HEK293 (cell line): ENCODE results near the gene IMMP2L.
A peak's percentile ranks its signal among the peaks of the same experiment; 100 is the strongest.

Experiments
- AEBP2 ChIP-seq: fragments of 450-650 bp; formaldehyde crosslinking; IDR thresholded peaks from 2 replicates; pipeline ENCODE4 v1.5.1; 2016; ENCODE audit warnings: missing biosample characterization, missing genetic modification characterization, borderline replicate concordance
- GLI4 ChIP-seq: fragments of 450-650 bp; formaldehyde crosslinking; IDR thresholded peaks from 2 replicates; pipeline ENCODE4 v1.5.1; 2016; ENCODE audit warnings: missing biosample characterization, missing genetic modification characterization
- HOXC10 ChIP-seq: sonication (generic); formaldehyde crosslinking; IDR thresholded peaks from 2 replicates; pipeline ENCODE4 v1.8.1; 2023; ENCODE audit warnings: mild to moderate bottlenecking, missing genetic modification reagents
- PRDM1 ChIP-seq: fragments of 450-650 bp; formaldehyde crosslinking; IDR thresholded peaks from 2 replicates; pipeline ENCODE4; 2016; ENCODE audit warnings: missing biosample characterization, missing genetic modification characterization
- REST ChIP-seq: fragments of 450-650 bp; formaldehyde crosslinking; IDR thresholded peaks from 2 replicates; pipeline ENCODE4 v1.5.1; 2016; ENCODE audit warnings: missing biosample characterization, missing genetic modification characterization
- TSHZ1 ChIP-seq: fragments of 450-650 bp; formaldehyde crosslinking; IDR thresholded peaks from 2 replicates; pipeline ENCODE4 v1.5.1; 2016; ENCODE audit warnings: missing biosample characterization, missing genetic modification characterization, borderline replicate concordance
- ZBTB6 ChIP-seq: fragments of 450-650 bp; formaldehyde crosslinking; IDR thresholded peaks from 2 replicates; pipeline ENCODE4 v1.5.1; 2017; ENCODE audit warnings: missing biosample characterization, missing genetic modification characterization
- ZFP69B ChIP-seq: fragments of 450-650 bp; formaldehyde crosslinking; IDR thresholded peaks from 2 replicates; pipeline ENCODE4 v1.5.1; 2016; ENCODE audit warnings: missing biosample characterization, missing genetic modification characterization
- ZIC2 ChIP-seq: fragments of 450-650 bp; formaldehyde crosslinking; IDR thresholded peaks from 2 replicates; pipeline ENCODE4 v1.5.1; 2016; ENCODE audit warnings: missing biosample characterization, missing genetic modification characterization
- ZNF133 ChIP-seq: fragments of 450-650 bp; formaldehyde crosslinking; IDR thresholded peaks from 2 replicates; pipeline ENCODE4 v1.5.1; 2016; ENCODE audit warnings: missing biosample characterization, missing genetic modification characterization
- ZNF140 ChIP-seq: fragments of 450-650 bp; formaldehyde crosslinking; IDR thresholded peaks from 2 replicates; pipeline ENCODE4 v1.5.1; 2016; ENCODE audit warnings: missing biosample characterization, missing genetic modification characterization
- ZNF146 ChIP-seq: fragments of 450-650 bp; formaldehyde crosslinking; IDR thresholded peaks from 2 replicates; pipeline ENCODE4 v1.5.1; 2016; ENCODE audit warnings: missing biosample characterization, missing genetic modification characterization
- ZNF16 ChIP-seq: fragments of 450-650 bp; formaldehyde crosslinking; IDR thresholded peaks from 2 replicates; pipeline ENCODE4 v1.5.1; 2016; ENCODE audit warnings: low read depth, missing biosample characterization, missing genetic modification characterization
- ZNF223 ChIP-seq: fragments of 450-650 bp; formaldehyde crosslinking; IDR thresholded peaks from 2 replicates; pipeline ENCODE4 v1.5.1; 2016; ENCODE audit warnings: missing biosample characterization, missing genetic modification characterization
- ZNF23 ChIP-seq: fragments of 450-650 bp; formaldehyde crosslinking; IDR thresholded peaks from 2 replicates; pipeline ENCODE4 v1.5.1; 2016; ENCODE audit warnings: missing biosample characterization, missing genetic modification characterization, borderline replicate concordance
- ZNF280C ChIP-seq: fragments of 450-650 bp; formaldehyde crosslinking; IDR thresholded peaks from 2 replicates; pipeline ENCODE4 v1.5.1; 2016; ENCODE audit warnings: missing biosample characterization, missing genetic modification characterization
- ZNF280D ChIP-seq: fragments of 450-650 bp; formaldehyde crosslinking; IDR thresholded peaks from 2 replicates; pipeline ENCODE4 v1.5.1; 2016; ENCODE audit warnings: missing biosample characterization, missing genetic modification characterization
- ZNF302 ChIP-seq: fragments of 450-650 bp; formaldehyde crosslinking; IDR thresholded peaks from 2 replicates; pipeline ENCODE4 v1.5.1; 2016; ENCODE audit warnings: missing biosample characterization, missing genetic modification characterization, low read depth
- ZNF629 ChIP-seq: fragments of 450-650 bp; formaldehyde crosslinking; IDR thresholded peaks from 2 replicates; pipeline ENCODE4 v1.5.1; 2017; ENCODE audit warnings: missing biosample characterization, missing genetic modification characterization
- ZNF768 ChIP-seq: fragments of 450-650 bp; formaldehyde crosslinking; IDR thresholded peaks from 2 replicates; pipeline ENCODE4 v1.5.1; 2018; ENCODE audit warnings: missing biosample characterization, mild to moderate bottlenecking, missing genetic modification characterization
- ZNF785 ChIP-seq: fragments of 450-650 bp; formaldehyde crosslinking; IDR thresholded peaks from 2 replicates; pipeline ENCODE4 v1.5.1; 2016; ENCODE audit warnings: missing biosample characterization, missing genetic modification characterization
- ZNF791 ChIP-seq: fragments of 450-650 bp; formaldehyde crosslinking; IDR thresholded peaks from 2 replicates; pipeline ENCODE4 v1.5.1; 2016; ENCODE audit warnings: missing biosample characterization, missing genetic modification characterization
- ZNF837 ChIP-seq: fragments of 450-650 bp; formaldehyde crosslinking; IDR thresholded peaks from 2 replicates; pipeline ENCODE4 v1.5.1; 2016; ENCODE audit warnings: missing biosample characterization, missing genetic modification characterization
- ZNF843 ChIP-seq: fragments of 450-650 bp; formaldehyde crosslinking; IDR thresholded peaks from 2 replicates; pipeline ENCODE4 v1.5.1; 2016; ENCODE audit warnings: missing biosample characterization, missing genetic modification characterization
- ZSCAN16 ChIP-seq: fragments of 450-650 bp; formaldehyde crosslinking; IDR thresholded peaks from 2 replicates; pipeline ENCODE4 v1.5.1; 2016; ENCODE audit warnings: missing biosample characterization, missing genetic modification characterization
- ZXDB ChIP-seq: fragments of 450-650 bp; formaldehyde crosslinking; IDR thresholded peaks from 2 replicates; pipeline ENCODE4 v1.5.1; 2016; ENCODE audit warnings: missing biosample characterization, missing genetic modification characterization

The IMMP2L gene

GRCh38 chr7:111198255-111198654 lies 364.0 kb downstream of the IMMP2L start (continued):
- no peak for TF ChIP-seq REST (tag by site-specific recombination)
- TF ChIP-seq ZNF791 (tag by site-specific recombination), result no peak
- TF ChIP-seq ZIC2, result no peak
- TF ChIP-seq ZNF146, result no peak
- no peak for TF ChIP-seq HOXC10 (CRISPR knock-in tag)
- peak; percentile 64 for TF ChIP-seq ZNF629 (tag by site-specific recombination)
- 0 out of 2 replicates have a peak, but pooled peaks have one; percentile 14 for TF ChIP-seq ZNF302 (tag by site-specific recombination)
- peak; percentile 84 for TF ChIP-seq ZNF843 (tag by site-specific recombination)
- no peak for TF ChIP-seq ZNF837
- TF ChIP-seq ZNF16, result no peak
- no peak; the same call in 1 of the 2 replicates for TF ChIP-seq ZBTB6 (tag by site-specific recombination)
- TF ChIP-seq PRDM1 (tag by site-specific recombination), result no peak
- no peak for TF ChIP-seq ZNF140 (tag by site-specific recombination)
- no peak; the same call in 1 of the 2 replicates for TF ChIP-seq ZFP69B (tag by site-specific recombination)
- no peak for TF ChIP-seq ZSCAN16 (tag by site-specific recombination)
- no peak for TF ChIP-seq ZNF133 (tag by site-specific recombination)
- no peak for TF ChIP-seq ZNF223 (tag by site-specific recombination)
- no peak for TF ChIP-seq ZXDB (tag by site-specific recombination)
- TF ChIP-seq ZNF23 (tag by site-specific recombination), result no peak
- TF ChIP-seq ZNF280C (tag by site-specific recombination), result no peak
- TF ChIP-seq GLI4, result no peak
- no peak for TF ChIP-seq AEBP2
- TF ChIP-seq ZNF785 (tag by site-specific recombination), result no peak
- TF ChIP-seq TSHZ1 (tag by site-specific recombination), result peak; percentile 77; the same call in 1 of the 2 replicates
- TF ChIP-seq ZNF768 (tag by site-specific recombination), result no peak
- TF ChIP-seq ZNF280D (tag by site-specific recombination), result no peak
